ENCODE measurements around the gene P3H3.

Gene P3H3

GRCh38 chr12:6851921-6852650 lies 23.9 kb downstream of the P3H3 start, which contains the start of gene USP5 (continued):
- TF ChIP-seq ZNF518A (tag by site-specific recombination; conservative IDR thresholded peaks at IDR 0.05; ENCODE audit: low read depth): peak; percentile 29; the same call in 1 of the 2 replicates
- no peak for TF ChIP-seq ZNF830 (tag by site-specific recombination; IDR thresholded peaks at IDR 0.05; ENCODE audit: low read depth)
- no peak for TF ChIP-seq HOXA7 (CRISPR knock-in tag; IDR thresholded peaks at IDR 0.05; ENCODE audit: borderline replicate concordance)
- peak; percentile 86 for TF ChIP-seq KLF9 (tag by site-specific recombination; IDR thresholded peaks at IDR 0.05; ENCODE audit: low read depth)
- no peak for TF ChIP-seq ZNF202 (tag by site-specific recombination; IDR thresholded peaks at IDR 0.05; ENCODE audit: borderline replicate concordance)
- peak; percentile 29; the same call in 1 of the 2 replicates for TF ChIP-seq PRDM10 (tag by site-specific recombination; IDR thresholded peaks at IDR 0.05)
- TF ChIP-seq ZNF324 (tag by site-specific recombination; IDR thresholded peaks at IDR 0.05): peak; percentile 84
- no peak for TF ChIP-seq BCL6B (tag by site-specific recombination; IDR thresholded peaks at IDR 0.05)
- peak; percentile 51 for TF ChIP-seq ZNF449 (tag by site-specific recombination; IDR thresholded peaks at IDR 0.05)
- peak; percentile 97 for TF ChIP-seq ZNF394 (tag by site-specific recombination; IDR thresholded peaks at IDR 0.05; ENCODE audit: borderline replicate concordance)
- TF ChIP-seq ZNF433 (tag by site-specific recombination; IDR thresholded peaks at IDR 0.05; ENCODE audit: low read depth): no peak
- TF ChIP-seq ZBTB21 (tag by site-specific recombination; IDR thresholded peaks at IDR 0.05): no peak
- no peak for TF ChIP-seq ZNF174 (tag by site-specific recombination; IDR thresholded peaks at IDR 0.05)
- peak; percentile 73; the same call in 1 of the 2 replicates for TF ChIP-seq ZNF561 (tag by site-specific recombination; IDR thresholded peaks at IDR 0.05; ENCODE audit: borderline replicate concordance)
- peak; percentile 36; the same call in 1 of the 2 replicates for TF ChIP-seq ZBTB44 (tag by site-specific recombination; IDR thresholded peaks at IDR 0.05)
- no peak for TF ChIP-seq ZNF621 (tag by site-specific recombination; IDR thresholded peaks at IDR 0.05)
- no peak for TF ChIP-seq ZNF155 (tag by site-specific recombination; IDR thresholded peaks at IDR 0.05)
- no peak for TF ChIP-seq ZFP3 (tag by site-specific recombination; IDR thresholded peaks at IDR 0.05; ENCODE audit: low read depth)
- TF ChIP-seq ZNF777 (tag by site-specific recombination; IDR thresholded peaks at IDR 0.05; ENCODE audit: borderline replicate concordance): no peak
- peak; percentile 99 for TF ChIP-seq SP3 (tag by site-specific recombination; IDR thresholded peaks at IDR 0.05)
- TF ChIP-seq ZNF768 (tag by site-specific recombination; IDR thresholded peaks at IDR 0.05): no peak
- TF ChIP-seq KLF16 (tag by site-specific recombination; IDR thresholded peaks at IDR 0.05): peak; percentile 98
- TF ChIP-seq FEZF1 (tag by site-specific recombination; IDR thresholded peaks at IDR 0.05): 0 out of 2 replicates have a peak, but pooled peaks have one; percentile 3
